Keratinocyte (primary cell): ENCODE measurements around the gene LATS2. TPM values are rescaled to one million over a fixed set of nuclear protein-coding genes. Genes with fewer than 3 reads are reported as not detected.

Experiments used
- DNase-seq: peaks from one replicate; pipeline ENCODE4 v3.0.0-alpha.2; 2011; ENCODE audit warnings: low read depth, missing footprints, low spot score
- FAIRE-seq: peaks from 2 replicates; lab custom pipeline; 2011; peaks lifted over from hg19 to GRCh38; lab: Jason Lieb, UNC
- H2AFZ ChIP-seq: 2 replicates; pipeline ENCODE4 v1.6.0; 2012; ENCODE audit warnings: low read length, control low read depth, inconsistent platforms; ENCODE audit not compliant: control insufficient read depth
- H3K27ac ChIP-seq: 2 replicates; pipeline ENCODE4 v1.5.1; 2011; ENCODE audit warnings: low read length; ENCODE audit not compliant: control insufficient read depth, insufficient read depth
- H3K27me3 ChIP-seq: 3 replicates; pipeline ENCODE4 v1.6.0; 2011; ENCODE audit warnings: low read length; ENCODE audit not compliant: control insufficient read depth, insufficient read depth; ENCODE audit errors: extremely low read depth
- H3K36me3 ChIP-seq, 2 experiments: 2 replicates in 1 of 2; 3 replicates in 1 of 2; pipeline ENCODE4 v1.5.1; 2011; ENCODE audit warnings: low read length in 2 of 2, mild to moderate bottlenecking in 1 of 2; ENCODE audit not compliant: control insufficient read depth in 2 of 2, insufficient read depth in 2 of 2; ENCODE audit errors: extremely low read depth in 1 of 2
- H3K4me1 ChIP-seq: 3 replicates; pipeline ENCODE4 v1.5.1; 2011; ENCODE audit warnings: low read length; ENCODE audit not compliant: control insufficient read depth, insufficient read depth; ENCODE audit errors: extremely low read depth
- H3K4me2 ChIP-seq: 3 replicates; pipeline ENCODE4 v1.6.0; 2011; ENCODE audit warnings: low read depth, low read length; ENCODE audit not compliant: control insufficient read depth, insufficient read depth; ENCODE audit errors: extremely low read depth
- H3K4me3 ChIP-seq, 3 experiments: fragments of 200-600 bp in 1 of 3; sonication (generic) in 1 of 3; 2 replicates in 2 of 3; 3 replicates in 1 of 3; pipeline ENCODE4 v1.5.1; 2011 to 2016; ENCODE audit warnings: low read length in 3 of 3, mild to moderate bottlenecking in 3 of 3, control low read depth in 2 of 3, inconsistent platforms in 1 of 3, low read depth in 1 of 3, mixed read lengths in 1 of 3, mixed run types in 1 of 3, moderate library complexity in 1 of 3; ENCODE audit not compliant: control insufficient read depth in 2 of 3, insufficient read depth in 2 of 3; ENCODE audit errors: extremely low read depth in 1 of 3
- H3K79me2 ChIP-seq: 2 replicates; pipeline ENCODE4 v1.6.0; 2012; ENCODE audit warnings: low read length; ENCODE audit not compliant: control insufficient read depth, insufficient read depth
- H3K9ac ChIP-seq: 3 replicates; pipeline ENCODE4 v1.6.0; 2011; ENCODE audit warnings: low read length; ENCODE audit not compliant: control insufficient read depth, insufficient read depth; ENCODE audit errors: extremely low read depth
- H3K9me1 ChIP-seq: 3 replicates; pipeline ENCODE4 v1.6.0; 2011; ENCODE audit warnings: low read length; ENCODE audit not compliant: control insufficient read depth, insufficient read depth; ENCODE audit errors: extremely low read depth
- H3K9me3 ChIP-seq: 2 replicates; pipeline ENCODE4 v1.5.1; 2012; ENCODE audit warnings: low read depth, low read length; ENCODE audit not compliant: control insufficient read depth
- H4K20me1 ChIP-seq: 3 replicates; pipeline ENCODE4 v1.6.0; 2011; ENCODE audit warnings: low read length; ENCODE audit not compliant: control insufficient read depth, insufficient read depth; ENCODE audit errors: extremely low read depth
- CTCF ChIP-seq, 3 experiments: IDR thresholded peaks in 1 of 3; conservative IDR thresholded peaks in 1 of 3; optimal IDR thresholded peaks in 1 of 3; 2 replicates in 2 of 3; 3 replicates in 1 of 3; pipeline versions ENCODE3 to v1.5.1; 2011; ENCODE audit warnings: low read length in 3 of 3, mild to moderate bottlenecking in 3 of 3, moderate library complexity in 2 of 3, control low read depth in 1 of 3, inconsistent platforms in 1 of 3; ENCODE audit not compliant: insufficient read depth in 2 of 3; ENCODE audit errors: extremely low read depth in 1 of 3
- EZH2 ChIP-seq: IDR thresholded peaks from one replicate; pipeline ENCODE4 v1.6.1; 2012; ENCODE audit warnings: inconsistent platforms, mild to moderate bottlenecking, low read length, moderate library complexity
- dilution Hi-C: fragments of 300-500 bp; cut with MboI; formaldehyde crosslinking; loops from one replicate; pipeline ENCODE4 v1.7.0; 2020; ENCODE audit warnings: low sequenced_read_pairs; ENCODE audit not compliant: extremely low pct_ligation_motif_present
- polyA plus RNA-seq, 5 experiments: library from polyadenylated mRNA; depleted of rRNA in 3 of 5; stranded (reverse) in 3 of 5; stranded (forward) in 1 of 5; unstranded in 1 of 5; fragments of >200 nt; gene quantifications; 1 replicate in 1 of 5; 2 replicates in 3 of 5; 3 replicates in 1 of 5; pipeline versions ENCODE4 v1.2.1 to v1.2.3, GENCODE V29; 2011 to 2012; ENCODE audit warnings: missing spikeins in 2 of 5, low read depth in 1 of 5, low replicate concordance in 1 of 5

Gene LATS2
- polyA plus RNA-seq, 1 donor (not counting 4 experiments of a cell fraction or from before 2014, with no cell fraction given) = 6.7 TPM

DNA sequence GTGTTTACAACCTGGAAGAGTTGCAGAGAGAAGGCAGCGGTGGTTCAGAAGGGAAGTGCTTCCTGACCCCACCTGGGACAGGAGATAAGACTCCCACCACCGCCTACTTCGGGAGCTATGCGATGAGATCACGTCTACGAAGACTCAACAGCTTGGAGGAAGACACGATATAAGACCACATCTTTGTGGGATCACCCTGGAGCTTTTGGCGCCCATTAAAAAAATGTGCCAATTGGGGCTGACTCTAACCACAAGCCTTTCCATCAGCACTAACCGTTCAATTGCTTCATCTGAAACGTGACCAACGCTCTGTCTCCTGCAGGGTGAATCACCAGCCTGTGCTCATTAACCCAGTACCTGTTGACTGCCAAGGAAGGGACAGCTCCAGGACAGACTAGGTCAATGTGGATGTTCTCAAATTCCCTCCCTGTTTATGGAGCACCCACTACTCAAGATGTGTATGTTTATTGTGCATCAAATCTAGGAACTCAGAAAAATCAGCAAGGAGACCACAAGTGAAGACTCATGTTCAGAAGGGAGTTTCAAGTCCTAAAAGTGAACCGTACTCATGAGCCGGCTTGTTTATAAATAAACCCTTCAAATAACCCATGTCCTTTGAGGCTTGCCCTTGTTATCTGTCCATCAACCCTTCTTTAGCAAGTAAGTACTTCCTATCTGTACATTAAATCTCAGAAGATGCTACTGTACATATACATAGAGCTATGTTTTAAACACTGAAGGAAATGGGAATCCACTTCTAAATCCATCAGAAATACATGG, 67.5 kb downstream of the LATS2 start:
- dilution Hi-C loops = no loop called here
- no peaks in the 10 kb centered on the region for H3K9me1 ChIP-seq
- TF ChIP-seq EZH2 (no peak), CTCF (optimal IDR thresholded peaks at IDR 0.05 in 1 of 3, IDR thresholded peaks at IDR 0.05 in 1 of 3, conservative IDR thresholded peaks at IDR 0.05 in 1 of 3; ENCODE audit: extremely low read depth in 1 of 3, insufficient read depth in 2 of 3, low read length in 3 of 3) (no peak)
- peaks cover 13% of the 10 kb centered on the region for H4K20me1 ChIP-seq
- H3K9ac ChIP-seq = no peak overlapping the region
- peaks cover 17% of the 10 kb centered on the region for H3K4me1 ChIP-seq
- H3K79me2 ChIP-seq = peaks cover 37% of the 10 kb centered on the region
- DNase-seq = no peak
- no peak overlapping the region for H2AFZ ChIP-seq
- no peak for FAIRE-seq
- no peak overlapping the region for H3K4me3 ChIP-seq
- no peaks in the 10 kb centered on the region for H3K27me3 ChIP-seq
- H3K27ac ChIP-seq = no peak overlapping the region
- no peaks in the 10 kb centered on the region for H3K9me3 ChIP-seq
- peaks cover 14 to 15% of the 10 kb centered on the region in 2 experiments for H3K36me3 ChIP-seq
- no peak overlapping the region for H3K4me2 ChIP-seq

DNA sequence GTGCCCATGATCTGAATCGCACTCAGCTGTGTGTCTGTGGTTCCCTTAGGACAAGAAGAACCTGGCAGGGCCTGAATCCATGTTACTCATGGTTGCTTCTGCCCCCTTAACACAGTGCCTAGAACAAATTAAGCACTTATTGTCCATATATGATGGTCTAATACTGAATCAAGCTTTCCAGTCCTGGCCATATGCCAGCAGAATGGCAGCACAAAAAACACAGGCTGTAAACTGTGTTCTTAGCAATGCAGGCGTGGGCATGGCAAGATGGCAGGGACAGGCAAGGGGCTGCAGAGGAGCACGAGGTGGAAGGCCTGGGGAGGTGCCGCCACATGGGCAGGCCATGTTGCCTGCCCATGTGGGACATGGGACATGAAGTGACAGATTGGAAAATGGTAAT, 68.2 kb downstream of the LATS2 start:
- TF ChIP-seq EZH2 (no peak), CTCF (optimal IDR thresholded peaks at IDR 0.05 in 1 of 3, IDR thresholded peaks at IDR 0.05 in 1 of 3, conservative IDR thresholded peaks at IDR 0.05 in 1 of 3; ENCODE audit: extremely low read depth in 1 of 3, insufficient read depth in 2 of 3, low read length in 3 of 3) (no peak)
- dilution Hi-C loops = no loop called here
- H4K20me1 ChIP-seq = peaks cover 13% of the 10 kb centered on the region
- DNase-seq (no peak), FAIRE-seq (no peak)
- no peak overlapping the region for H3K9ac ChIP-seq
- peaks cover 17% of the 10 kb centered on the region for H3K4me1 ChIP-seq
- no peak overlapping the region for H3K27ac ChIP-seq
- no peak overlapping the region for H2AFZ ChIP-seq
- peaks cover 34% of the 10 kb centered on the region for H3K79me2 ChIP-seq
- H3K9me1 ChIP-seq = no peaks in the 10 kb centered on the region
- H3K4me2 ChIP-seq = no peak overlapping the region
- no peaks in the 10 kb centered on the region for H3K9me3 ChIP-seq
- peaks cover 14 to 15% of the 10 kb centered on the region in 2 experiments for H3K36me3 ChIP-seq
- no peaks in the 10 kb centered on the region for H3K27me3 ChIP-seq
- H3K4me3 ChIP-seq = no peak overlapping the region
